WTC11 (cell line): ENCODE results near the gene NRF1. TPM values are rescaled to one million over a fixed set of nuclear protein-coding genes. Genes with fewer than 3 reads are reported as not detected.

Source experiments
- ATAC-seq: fragments of 200-7000 bp; cut with Tn5 transposase; 2 replicates; pipeline ENCODE4 v1.10.0; 2021; ENCODE audit warnings: mild to moderate bottlenecking, moderate library complexity
- CTCF ChIA-PET: fragments of 300-600 bp; sonication (Branson Sonifier 250); formaldehyde crosslinking; loops from one replicate; lab custom pipeline; 2021; ENCODE audit warnings: antibody characterized with exemption; lab: Charles Lee
- POLR2A ChIA-PET: fragments of 350-600 bp; sonication (Branson Sonifier 250); formaldehyde crosslinking; loops from one replicate; lab custom pipeline; 2021; ENCODE audit warnings: antibody characterized with exemption; lab: Charles Lee
- DNase-seq: peaks from one replicate; pipeline ENCODE4 v3.0.0; 2021; ENCODE audit warnings: low spot score
- H3K27ac Mint-ChIP-seq: 2 replicates; pipeline ENCODE4 v1.8.0; 2021; ENCODE audit warnings: mixed read lengths
- H3K27me3 Mint-ChIP-seq: 2 replicates; pipeline ENCODE4 v1.8.0; 2021; ENCODE audit warnings: low read depth, mild to moderate bottlenecking, moderate library complexity, mixed read lengths
- H3K36me3 Mint-ChIP-seq: 2 replicates; pipeline ENCODE4 v1.8.0; 2021; ENCODE audit warnings: mixed read lengths
- H3K4me1 Mint-ChIP-seq: 2 replicates; pipeline ENCODE4 v1.8.0; 2022; ENCODE audit warnings: mixed read lengths
- H3K4me3 Mint-ChIP-seq: 2 replicates; pipeline ENCODE4 v1.8.0; 2021; ENCODE audit warnings: mild to moderate bottlenecking, moderate library complexity, mixed read lengths
- H3K9me3 Mint-ChIP-seq: 2 replicates; pipeline ENCODE4 v1.8.0; 2021; ENCODE audit warnings: mixed read lengths
- ATF1 ChIP-seq: sonication (generic); formaldehyde crosslinking; IDR thresholded peaks from 2 replicates; pipeline ENCODE4 v1.8.1; 2023; ENCODE audit warnings: mild to moderate bottlenecking, moderate library complexity, missing genetic modification reagents
- ERG ChIP-seq: fragments of 250-450 bp; sonication (Bioruptor Pico); IDR thresholded peaks from 2 replicates; pipeline ENCODE4 v1.8.0; 2021; ENCODE audit warnings: mild to moderate bottlenecking
- ESRRA ChIP-seq: sonication (generic); formaldehyde crosslinking; IDR thresholded peaks from 2 replicates; pipeline ENCODE4 v1.8.1; 2022; ENCODE audit warnings: mild to moderate bottlenecking, missing genetic modification reagents, borderline replicate concordance
- FOXK1 ChIP-seq: sonication (generic); formaldehyde crosslinking; IDR thresholded peaks from 2 replicates; pipeline ENCODE4 v1.8.0; 2022; ENCODE audit warnings: mild to moderate bottlenecking, moderate library complexity, missing genetic modification reagents
- GABPB1 ChIP-seq: sonication (generic); formaldehyde crosslinking; IDR thresholded peaks from 2 replicates; pipeline ENCODE4 v1.8.1; 2023; ENCODE audit warnings: mild to moderate bottlenecking, missing genetic modification reagents
- GRHL2 ChIP-seq: fragments of 250-450 bp; sonication (Bioruptor Pico); IDR thresholded peaks from 2 replicates; pipeline ENCODE4 v1.8.0; 2022; ENCODE audit warnings: mild to moderate bottlenecking, moderate library complexity; ENCODE audit not compliant: insufficient replicate concordance, severe bottlenecking
- GTF2I ChIP-seq: fragments of 250-450 bp; sonication (Bioruptor Pico); conservative IDR thresholded peaks from 2 replicates; pipeline ENCODE4 v1.4.0; 2021; ENCODE audit warnings: mild to moderate bottlenecking
- HMGA2 ChIP-seq: fragments of 250-450 bp; sonication (Bioruptor Pico); IDR thresholded peaks from 2 replicates; pipeline ENCODE4 v1.4.0; 2021; ENCODE audit warnings: mild to moderate bottlenecking, moderate library complexity
- NFATC4 ChIP-seq: fragments of 250-450 bp; sonication (Bioruptor Pico); IDR thresholded peaks from 2 replicates; pipeline ENCODE4 v1.9.0; 2021; ENCODE audit warnings: mild to moderate bottlenecking
- NFE2L1 ChIP-seq: sonication (generic); formaldehyde crosslinking; IDR thresholded peaks from 2 replicates; pipeline ENCODE4 v1.8.1; 2023; ENCODE audit warnings: missing genetic modification reagents
- NR2C2 ChIP-seq: sonication (generic); formaldehyde crosslinking; IDR thresholded peaks from 2 replicates; pipeline ENCODE4 v1.8.0; 2022; ENCODE audit warnings: mild to moderate bottlenecking, missing genetic modification reagents
- RORB ChIP-seq: fragments of 250-450 bp; sonication (Bioruptor Pico); IDR thresholded peaks from 2 replicates; pipeline ENCODE4 v1.9.0; 2021; ENCODE audit warnings: mild to moderate bottlenecking
- SMAD4 ChIP-seq: sonication (generic); formaldehyde crosslinking; IDR thresholded peaks from 2 replicates; pipeline ENCODE4 v1.8.0; 2022; ENCODE audit warnings: mild to moderate bottlenecking, missing genetic modification reagents
- TCF7 ChIP-seq: sonication (generic); formaldehyde crosslinking; IDR thresholded peaks from 2 replicates; pipeline ENCODE4 v1.8.0; 2022; ENCODE audit warnings: mild to moderate bottlenecking, low read depth, missing genetic modification reagents, moderate library complexity
- TEAD1 ChIP-seq: sonication (generic); formaldehyde crosslinking; IDR thresholded peaks from 2 replicates; pipeline ENCODE4 v1.8.0; 2022; ENCODE audit warnings: mild to moderate bottlenecking, missing genetic modification reagents
- ZMAT4 ChIP-seq: fragments of 250-450 bp; sonication (Bioruptor Pico); IDR thresholded peaks from 2 replicates; pipeline ENCODE4 v1.9.0; 2021; ENCODE audit warnings: mild to moderate bottlenecking
- ZNF121 ChIP-seq: sonication (generic); formaldehyde crosslinking; IDR thresholded peaks from 2 replicates; pipeline ENCODE4 v1.8.0; 2023; ENCODE audit warnings: missing genetic modification reagents
- ZNF138 ChIP-seq: sonication (generic); formaldehyde crosslinking; conservative IDR thresholded peaks from 2 replicates; pipeline ENCODE4 v1.8.1; 2022; ENCODE audit warnings: mild to moderate bottlenecking, moderate library complexity, missing genetic modification reagents
- ZNF219 ChIP-seq: sonication (generic); formaldehyde crosslinking; IDR thresholded peaks from 2 replicates; pipeline ENCODE4 v1.8.0; 2023; ENCODE audit warnings: missing genetic modification reagents, mild to moderate bottlenecking, borderline replicate concordance
- ZNF263 ChIP-seq: sonication (generic); formaldehyde crosslinking; IDR thresholded peaks from 2 replicates; pipeline ENCODE4 v1.8.1; 2022; ENCODE audit warnings: low read depth, mild to moderate bottlenecking, moderate library complexity, missing genetic modification reagents
- ZNF396 ChIP-seq: fragments of 250-450 bp; sonication (Bioruptor Pico); IDR thresholded peaks from 2 replicates; pipeline ENCODE4 v1.8.0; 2021; ENCODE audit warnings: mild to moderate bottlenecking, moderate library complexity, borderline replicate concordance
- ZNF671 ChIP-seq: fragments of 250-450 bp; sonication (Bioruptor Pico); IDR thresholded peaks from 2 replicates; pipeline ENCODE4 v1.8.0; 2021; ENCODE audit warnings: mild to moderate bottlenecking
- total RNA-seq: library from RNA; stranded (reverse); gene quantifications from 3 replicates; pipeline ENCODE4 v1.2.3, GENCODE V29; 2021
- TF ChIP-seq, protein P1 (sequence below): sonication (generic); formaldehyde crosslinking; IDR thresholded peaks from 2 replicates; pipeline ENCODE4 v1.8.1; 2023; ENCODE audit warnings: mild to moderate bottlenecking, missing genetic modification reagents
- TF ChIP-seq, protein P2 (sequence below): fragments of 250-450 bp; sonication (Bioruptor Pico); IDR thresholded peaks from 2 replicates; pipeline ENCODE4 v1.9.0; 2021; ENCODE audit warnings: mild to moderate bottlenecking

Gene NRF1
- total RNA-seq, 1 experiment from 2014 or later = 16.4 TPM

GRCh38 chr7:129640400-129640799 lies 28.9 kb downstream of the NRF1 start:
- no peak for TF ChIP-seq ZNF671 (CRISPR knock-in tag)
- TF ChIP-seq, protein P1, sequence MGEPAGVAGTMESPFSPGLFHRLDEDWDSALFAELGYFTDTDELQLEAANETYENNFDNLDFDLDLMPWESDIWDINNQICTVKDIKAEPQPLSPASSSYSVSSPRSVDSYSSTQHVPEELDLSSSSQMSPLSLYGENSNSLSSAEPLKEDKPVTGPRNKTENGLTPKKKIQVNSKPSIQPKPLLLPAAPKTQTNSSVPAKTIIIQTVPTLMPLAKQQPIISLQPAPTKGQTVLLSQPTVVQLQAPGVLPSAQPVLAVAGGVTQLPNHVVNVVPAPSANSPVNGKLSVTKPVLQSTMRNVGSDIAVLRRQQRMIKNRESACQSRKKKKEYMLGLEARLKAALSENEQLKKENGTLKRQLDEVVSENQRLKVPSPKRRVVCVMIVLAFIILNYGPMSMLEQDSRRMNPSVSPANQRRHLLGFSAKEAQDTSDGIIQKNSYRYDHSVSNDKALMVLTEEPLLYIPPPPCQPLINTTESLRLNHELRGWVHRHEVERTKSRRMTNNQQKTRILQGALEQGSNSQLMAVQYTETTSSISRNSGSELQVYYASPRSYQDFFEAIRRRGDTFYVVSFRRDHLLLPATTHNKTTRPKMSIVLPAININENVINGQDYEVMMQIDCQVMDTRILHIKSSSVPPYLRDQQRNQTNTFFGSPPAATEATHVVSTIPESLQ (CRISPR knock-in tag) = no peak
- TF ChIP-seq ATF1 = no peak
- TF ChIP-seq ZMAT4 (CRISPR knock-in tag) = no peak
- TF ChIP-seq HMGA2 (CRISPR knock-in tag) = no peak
- TF ChIP-seq FOXK1 (CRISPR knock-in tag) = no peak
- TF ChIP-seq, protein P2, sequence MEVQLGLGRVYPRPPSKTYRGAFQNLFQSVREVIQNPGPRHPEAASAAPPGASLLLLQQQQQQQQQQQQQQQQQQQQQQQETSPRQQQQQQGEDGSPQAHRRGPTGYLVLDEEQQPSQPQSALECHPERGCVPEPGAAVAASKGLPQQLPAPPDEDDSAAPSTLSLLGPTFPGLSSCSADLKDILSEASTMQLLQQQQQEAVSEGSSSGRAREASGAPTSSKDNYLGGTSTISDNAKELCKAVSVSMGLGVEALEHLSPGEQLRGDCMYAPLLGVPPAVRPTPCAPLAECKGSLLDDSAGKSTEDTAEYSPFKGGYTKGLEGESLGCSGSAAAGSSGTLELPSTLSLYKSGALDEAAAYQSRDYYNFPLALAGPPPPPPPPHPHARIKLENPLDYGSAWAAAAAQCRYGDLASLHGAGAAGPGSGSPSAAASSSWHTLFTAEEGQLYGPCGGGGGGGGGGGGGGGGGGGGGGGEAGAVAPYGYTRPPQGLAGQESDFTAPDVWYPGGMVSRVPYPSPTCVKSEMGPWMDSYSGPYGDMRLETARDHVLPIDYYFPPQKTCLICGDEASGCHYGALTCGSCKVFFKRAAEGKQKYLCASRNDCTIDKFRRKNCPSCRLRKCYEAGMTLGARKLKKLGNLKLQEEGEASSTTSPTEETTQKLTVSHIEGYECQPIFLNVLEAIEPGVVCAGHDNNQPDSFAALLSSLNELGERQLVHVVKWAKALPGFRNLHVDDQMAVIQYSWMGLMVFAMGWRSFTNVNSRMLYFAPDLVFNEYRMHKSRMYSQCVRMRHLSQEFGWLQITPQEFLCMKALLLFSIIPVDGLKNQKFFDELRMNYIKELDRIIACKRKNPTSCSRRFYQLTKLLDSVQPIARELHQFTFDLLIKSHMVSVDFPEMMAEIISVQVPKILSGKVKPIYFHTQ (CRISPR knock-in tag) = no peak
- no peak for TF ChIP-seq GABPB1 (CRISPR knock-in tag)
- no peak for TF ChIP-seq GRHL2 (CRISPR knock-in tag)
- TF ChIP-seq ERG = no peak
- no peak for TF ChIP-seq NFE2L1 (CRISPR knock-in tag)
- no peak for TF ChIP-seq ESRRA (CRISPR knock-in tag)
- TF ChIP-seq TEAD1 (CRISPR knock-in tag) = no peak
- no peak for TF ChIP-seq NFATC4
- no peak for TF ChIP-seq RORB (CRISPR knock-in tag)
- TF ChIP-seq TCF7 = no peak
- TF ChIP-seq ZNF138 = no peak
- CTCF ChIA-PET = interaction anchor here (1.2 to 1.7 kb wide), 2 partner anchors 32 to 185 kb away, joined by 3 to 4 read pairs; no protein-coding TSS in a partner anchor
- H3K27ac Mint-ChIP-seq = no peak overlapping the region

DNA sequence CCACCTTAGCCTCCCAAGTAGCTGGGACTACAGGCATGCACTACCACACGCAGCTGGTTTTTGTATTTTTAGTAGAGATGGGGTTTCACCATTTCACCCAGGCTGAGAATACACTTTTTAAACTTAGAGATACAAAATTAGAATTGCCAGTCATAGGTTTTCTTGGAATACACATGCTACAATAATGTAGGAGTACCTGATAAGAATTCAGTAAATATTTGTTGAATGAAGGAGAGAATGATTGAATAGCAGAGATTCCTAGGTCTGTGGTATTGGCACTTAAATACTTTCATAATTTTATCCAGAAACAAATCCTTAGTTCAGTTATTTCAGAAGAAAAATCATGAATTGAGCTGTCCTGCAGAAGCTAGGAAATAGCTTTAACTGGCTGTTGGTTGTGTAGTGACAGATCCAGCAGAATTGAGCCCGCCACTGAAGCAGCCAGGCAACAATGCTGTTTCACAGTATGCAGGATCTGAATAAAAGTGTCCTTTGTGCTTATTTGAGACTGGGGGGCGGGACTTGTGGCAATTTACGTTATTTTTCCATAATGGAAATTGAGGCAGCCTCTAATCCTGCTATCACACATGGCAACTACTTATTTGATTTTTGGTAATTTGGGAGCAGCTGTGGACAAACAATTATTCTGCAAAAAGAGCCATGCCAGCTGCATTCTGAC lies 31.5 kb downstream of the NRF1 start:
- CTCF ChIA-PET = interaction anchor here (1.0 to 3.5 kb wide), 11 partner anchors 8 to 368 kb away, joined by 3 to 18 read pairs (median 7); partner anchors contain the start of gene STRIP2
- TF ChIP-seq ZNF219 (CRISPR knock-in tag) (no peak), ZNF121 (no peak), ZNF396 (CRISPR knock-in tag) (no peak), HMGA2 (CRISPR knock-in tag) (no peak), ZNF138 (no peak), SMAD4 (no peak), ZNF263 (no peak), NR2C2 (CRISPR knock-in tag) (no peak), GTF2I (no peak)
- DNase-seq (no peak), ATAC-seq (no peak)
- peaks cover 37% of the 10 kb centered on the region for H3K4me1 Mint-ChIP-seq
- no peaks in the 10 kb centered on the region for H3K36me3 Mint-ChIP-seq
- no peaks in the 10 kb centered on the region for H3K27me3 Mint-ChIP-seq
- H3K4me3 Mint-ChIP-seq = no peak overlapping the region
- POLR2A ChIA-PET = no interaction called here
- H3K27ac Mint-ChIP-seq = no peak overlapping the region
- no peaks in the 10 kb centered on the region for H3K9me3 Mint-ChIP-seq

More at GRCh38 chr7:129640400-129640799, 28.9 kb downstream of the NRF1 start:
- DNase-seq (no peak), ATAC-seq (no peak)
- Mint-ChIP-seq H3K4me1 (peaks cover 27% of the 10 kb centered on the region), H3K9me3 (no peaks in the 10 kb centered on the region), H3K36me3 (no peaks in the 10 kb centered on the region), H3K4me3 (no peak overlapping the region), H3K27me3 (no peaks in the 10 kb centered on the region)
- POLR2A ChIA-PET = interaction anchor here (0.6 kb wide), 1 partner anchor 26 kb away, joined by 3 read pairs; no protein-coding TSS in a partner anchor
